Measurements from ENCODE around the gene CYB561D1. TPM values are rescaled to one million over a fixed set of nuclear protein-coding genes. Genes with fewer than 3 reads are reported as not detected.

The CYB561D1 gene
- total and polyA plus RNA-seq, 9 of the 15 experiments (the other 6 are each of a cell fraction or from before 2014, with no cell fraction given), result 0.71 to 7.2 (median 3.5) TPM

DNA sequence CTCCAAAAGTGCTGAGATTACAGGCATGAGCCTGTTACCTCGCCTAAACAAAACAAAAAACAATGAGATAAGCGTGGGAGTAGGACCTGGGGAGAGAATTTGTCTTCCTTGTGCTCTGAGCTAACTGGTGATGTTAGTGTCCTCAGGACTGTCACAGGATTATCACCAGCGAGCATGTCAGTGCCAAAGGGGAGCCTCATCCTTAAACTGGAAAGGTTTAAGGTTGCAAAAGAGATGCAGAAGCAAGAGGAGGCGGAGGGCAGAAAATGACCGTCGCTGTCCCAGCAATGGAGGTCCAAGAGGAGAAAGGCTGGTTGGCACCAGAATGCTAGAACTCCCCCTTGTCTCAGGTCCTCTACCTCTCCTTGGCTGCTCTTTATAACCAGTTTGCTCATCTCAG is 23.6 kb upstream of the CYB561D1 start:
- WGBS (ENCODE audit: insufficient coverage, low coverage, missing lambda C conversion rate), result 0% methylated on average over 6 of the region's 6 CpGs
- Histone ChIP-seq H2AFZ (ENCODE audit: low read depth, low read length) (no peak overlapping the region), H3K9me3 (replicated peaks; ENCODE audit: control insufficient read depth, insufficient read depth, low read depth, low read length) (no peaks in the 10 kb centered on the region), H3K9me1 (ENCODE audit: control insufficient read depth, insufficient read depth, low read length) (no peaks in the 10 kb centered on the region), H3K36me3 (ENCODE audit: control insufficient read depth, insufficient read depth, low read length) (no peaks in the 10 kb centered on the region), H4K20me1 (replicated peaks; ENCODE audit: control insufficient read depth, insufficient read depth, low read length) (no peaks in the 10 kb centered on the region; the same call in 1 of the 2 replicates), H3K79me2 (ENCODE audit: control insufficient read depth, insufficient read depth, low read length) (no peaks in the 10 kb centered on the region), H3K9ac (ENCODE audit: insufficient read depth in 1 of 2, low read depth in 2 of 2, low read length in 2 of 2) (no peak overlapping the region), H3K4me3 (no peak overlapping the region), H3K4me1 (replicated peaks in 1 of 2; ENCODE audit: control insufficient read depth in 2 of 2, insufficient read depth in 2 of 2, low read length in 2 of 2) (peaks cover 0 to 11% of the 10 kb centered on the region in 2 experiments; a peak in 3 of 5 replicates), H3K27ac (ENCODE audit: extremely low read depth, low read depth, low read length) (no peak overlapping the region), H3K27me3 (ENCODE audit: control insufficient read depth in 2 of 2, insufficient read depth in 2 of 2, low read length in 2 of 2) (peaks cover 61 to 82% of the 10 kb centered on the region in 2 experiments), H3K4me2 (ENCODE audit: insufficient read depth, low read length) (no peak overlapping the region)
- POLR2A ChIA-PET, result interaction anchor here (0.6 to 2.4 kb wide), 5 partner anchors 10 to 25 kb away, joined by 3 to 6 read pairs (median 4); partner anchors contain the start of gene ATXN7L2
- FAIRE-seq (no peak), DNase-seq (ENCODE audit: extremely low read depth in 1 of 4, low spot score in 3 of 4) (peak in 2 of 4 experiments; percentile 7 to 12), ATAC-seq (no peak)
- BruUV-seq (replicated peaks), result no TSS peak
- in situ Hi-C loops (cut with MboI), result no loop called here
- TF ChIP-seq EGR1 (conservative IDR thresholded peaks at IDR 0.05) (peak; percentile 23; the same call in 1 of the 2 replicates), ZNF609 (CRISPR knock-in tag; IDR thresholded peaks at IDR 0.05; ENCODE audit: borderline replicate concordance) (no peak), ZNF143 (CRISPR knock-in tag; IDR thresholded peaks at IDR 0.05) (no peak)
- intact Hi-C loops (cut with micrococcal nuclease), result no loop called here
- CTCF ChIA-PET (ENCODE audit: low intra/inter-chr PET ratio), result no interaction called here

All from K562 (cell line).